Prostate gland (tissue), 2 donors: ENCODE results near the gene SLC25A13. TPM values are rescaled to one million over a fixed set of nuclear protein-coding genes. Genes with fewer than 3 reads are reported as not detected.
"Not testable (repeated sequence)": the region's sequence is repeated elsewhere in the genome, so short reads cannot be mapped to it uniquely, and the experiment has no call there.

Source experiments
- DNase-seq: peaks from one replicate; pipeline ENCODE4 v3.0.0-alpha.2; 2019; ENCODE audit warnings: low spot score
- H3K27ac ChIP-seq, 2 donors: fragments of 200-600 bp; sonication (generic); 2 replicates each; pipeline ENCODE4 v1.5.1; 2017 to 2019
- H3K27me3 ChIP-seq: fragments of 200-600 bp; sonication (generic); replicated peaks from 2 replicates; pipeline ENCODE4 v1.5.1; 2019; ENCODE audit not compliant: insufficient read depth
- H3K36me3 ChIP-seq, 2 donors: fragments of 200-600 bp; sonication (generic); 1 replicate in 1 of 2; 2 replicates in 1 of 2; pipeline versions ENCODE4 v1.5.1 to v1.8.1; 2017 to 2019
- H3K4me1 ChIP-seq: fragments of 200-600 bp; sonication (generic); replicated peaks from 2 replicates; pipeline ENCODE4 v1.5.1; 2019
- H3K4me3 ChIP-seq, 2 donors: fragments of 200-600 bp; sonication (generic); 2 replicates each; pipeline ENCODE4 v1.5.1; 2017 to 2019
- H3K9me3 ChIP-seq: fragments of 200-600 bp; sonication (generic); 2 replicates; pipeline ENCODE4 v1.5.1; 2017
- POLR2A ChIP-seq: fragments of 450-650 bp; IDR thresholded peaks from one replicate; pipeline ENCODE4 v1.6.1; 2016; ENCODE audit warnings: antibody characterized with exemption, mild to moderate bottlenecking
- POLR2AphosphoS5 ChIP-seq: sonication (generic); formaldehyde crosslinking; IDR thresholded peaks from one replicate; pipeline ENCODE4 v1.6.1; 2017; ENCODE audit warnings: antibody characterized with exemption
- WGBS: methylation state at CpG from one replicate; pipeline ENCODE4 v1.1.5; 2018; 5-methylcytosine and 5-hydroxymethylcytosine counted together
- intact Hi-C: fragments of 100-400 bp; cut with DNase I; formaldehyde crosslinking; loops from one replicate; pipeline ENCODE4 v1.14.2; 2022
- total RNA-seq, 2 donors: library from RNA; depleted of rRNA; stranded (reverse); fragments of >200 nt; gene quantifications; one replicate each; pipeline ENCODE4 v1.1.0, GENCODE V29; 2016
- TF ChIP-seq, protein P1 (sequence below), 4 experiments: fragments of 200-600 bp in 2 of 4; fragments of 450-650 bp in 2 of 4; sonication (generic) in 2 of 4; IDR thresholded peaks; 1 replicate in 3 of 4; 2 replicates in 1 of 4; pipeline ENCODE4 v1.5.1; 2016 to 2019; ENCODE audit warnings: antibody characterized with exemption in 4 of 4, mild to moderate bottlenecking in 2 of 4, moderate library complexity in 2 of 4

SLC25A13 gene, protein sequence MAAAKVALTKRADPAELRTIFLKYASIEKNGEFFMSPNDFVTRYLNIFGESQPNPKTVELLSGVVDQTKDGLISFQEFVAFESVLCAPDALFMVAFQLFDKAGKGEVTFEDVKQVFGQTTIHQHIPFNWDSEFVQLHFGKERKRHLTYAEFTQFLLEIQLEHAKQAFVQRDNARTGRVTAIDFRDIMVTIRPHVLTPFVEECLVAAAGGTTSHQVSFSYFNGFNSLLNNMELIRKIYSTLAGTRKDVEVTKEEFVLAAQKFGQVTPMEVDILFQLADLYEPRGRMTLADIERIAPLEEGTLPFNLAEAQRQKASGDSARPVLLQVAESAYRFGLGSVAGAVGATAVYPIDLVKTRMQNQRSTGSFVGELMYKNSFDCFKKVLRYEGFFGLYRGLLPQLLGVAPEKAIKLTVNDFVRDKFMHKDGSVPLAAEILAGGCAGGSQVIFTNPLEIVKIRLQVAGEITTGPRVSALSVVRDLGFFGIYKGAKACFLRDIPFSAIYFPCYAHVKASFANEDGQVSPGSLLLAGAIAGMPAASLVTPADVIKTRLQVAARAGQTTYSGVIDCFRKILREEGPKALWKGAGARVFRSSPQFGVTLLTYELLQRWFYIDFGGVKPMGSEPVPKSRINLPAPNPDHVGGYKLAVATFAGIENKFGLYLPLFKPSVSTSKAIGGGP
- 10 to 100 TPM; 14.4 to 41.6 TPM for total RNA-seq

DNA sequence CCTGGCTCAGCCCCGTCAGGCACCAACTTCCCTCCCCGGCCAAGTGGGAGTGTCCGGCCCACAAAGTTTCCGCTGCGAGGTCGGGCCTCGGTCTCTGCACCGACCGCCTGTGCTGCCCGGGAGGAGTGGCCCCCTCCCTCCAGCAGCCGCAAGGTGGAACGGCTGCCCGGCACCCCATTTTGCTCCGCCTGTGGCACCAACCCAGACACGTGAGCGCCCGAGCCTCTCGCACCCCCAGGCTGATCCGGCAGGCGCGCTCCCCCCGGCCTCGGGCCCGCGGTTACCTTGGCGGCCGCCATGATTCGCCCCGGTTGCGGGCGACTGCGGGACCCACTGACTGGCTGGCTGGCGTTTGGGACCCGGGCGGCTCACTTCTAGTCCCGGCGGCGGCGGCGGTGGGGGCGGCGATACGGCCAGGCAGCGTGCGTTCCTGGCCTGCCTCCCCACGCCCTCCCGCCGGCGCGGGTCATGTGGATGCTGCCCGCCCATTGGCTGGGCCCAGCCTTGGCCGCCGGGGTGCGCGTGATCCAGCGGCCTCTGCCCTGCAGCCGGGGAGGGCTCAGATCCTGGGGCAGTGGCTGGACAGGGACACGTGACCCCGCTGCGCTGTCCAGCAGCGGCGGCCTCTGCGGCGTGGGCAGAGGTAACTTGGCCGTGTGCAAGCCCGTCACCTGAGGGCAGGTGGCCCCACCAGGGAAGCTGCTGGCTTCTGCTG lies at the start of gene SLC25A13:
Gene SLC25A13 (minus strand): TSS at position 441 of the 715 bp plus-strand sequence. CDS start 142 bp downstream, at position 299.
- DNase-seq, result peak; percentile 77
- TF ChIP-seq, protein P1, sequence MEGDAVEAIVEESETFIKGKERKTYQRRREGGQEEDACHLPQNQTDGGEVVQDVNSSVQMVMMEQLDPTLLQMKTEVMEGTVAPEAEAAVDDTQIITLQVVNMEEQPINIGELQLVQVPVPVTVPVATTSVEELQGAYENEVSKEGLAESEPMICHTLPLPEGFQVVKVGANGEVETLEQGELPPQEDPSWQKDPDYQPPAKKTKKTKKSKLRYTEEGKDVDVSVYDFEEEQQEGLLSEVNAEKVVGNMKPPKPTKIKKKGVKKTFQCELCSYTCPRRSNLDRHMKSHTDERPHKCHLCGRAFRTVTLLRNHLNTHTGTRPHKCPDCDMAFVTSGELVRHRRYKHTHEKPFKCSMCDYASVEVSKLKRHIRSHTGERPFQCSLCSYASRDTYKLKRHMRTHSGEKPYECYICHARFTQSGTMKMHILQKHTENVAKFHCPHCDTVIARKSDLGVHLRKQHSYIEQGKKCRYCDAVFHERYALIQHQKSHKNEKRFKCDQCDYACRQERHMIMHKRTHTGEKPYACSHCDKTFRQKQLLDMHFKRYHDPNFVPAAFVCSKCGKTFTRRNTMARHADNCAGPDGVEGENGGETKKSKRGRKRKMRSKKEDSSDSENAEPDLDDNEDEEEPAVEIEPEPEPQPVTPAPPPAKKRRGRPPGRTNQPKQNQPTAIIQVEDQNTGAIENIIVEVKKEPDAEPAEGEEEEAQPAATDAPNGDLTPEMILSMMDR (IDR thresholded peaks at IDR 0.05), result peak in 1 of 4 experiments; percentile 4
- TF ChIP-seq POLR2A (peak; percentile 65), POLR2AphosphoS5 (peak; percentile 70)
- Histone ChIP-seq H3K27ac (peak within 1 kb of the TSS; percentile 93 to 96), H3K4me3 (peak within 1 kb of the TSS; percentile 87 to 89), H3K27me3 (no peaks in the 10 kb centered on the region), H3K4me1 (peaks cover 2% of the 10 kb centered on the region), H3K36me3 (no peaks in the 10 kb centered on the region), H3K9me3 (no peaks in the 10 kb centered on the region)
- intact Hi-C loops, result loop anchor here (10.0 kb wide), 1 partner anchor 703 kb away; the partner anchor contains the start of gene DLX5
- under 1% methylated on average over 41 of the region's 66 CpGs for WGBS

DNA sequence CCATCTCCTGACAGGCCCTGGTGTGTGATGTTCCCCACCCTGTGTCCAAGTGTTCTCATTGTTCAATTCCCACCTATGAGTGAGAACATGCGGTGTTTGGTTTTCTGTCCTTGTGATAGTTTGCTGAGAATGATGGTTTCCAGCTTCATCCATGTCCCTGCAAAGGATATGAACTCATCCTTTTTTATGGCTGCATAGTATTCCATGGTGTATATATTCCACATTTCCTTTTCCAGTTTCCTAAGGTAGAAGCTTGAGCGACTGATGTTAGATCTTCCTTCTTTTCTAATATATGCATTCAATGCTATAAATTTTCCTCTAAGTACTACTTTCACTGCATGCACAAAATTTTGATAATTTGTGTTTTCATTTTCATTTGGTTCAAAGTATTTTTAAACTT lies 44.0 kb upstream of the SLC25A13 start:
- H3K27me3 ChIP-seq, H3K36me3 ChIP-seq, H3K9me3 ChIP-seq, H3K4me1 ChIP-seq, H3K4me3 ChIP-seq, DNase-seq, H3K27ac ChIP-seq, intact Hi-C loops: not testable (repeated sequence)
- 97% methylated on average over 2 of the region's 2 CpGs for WGBS

DNA sequence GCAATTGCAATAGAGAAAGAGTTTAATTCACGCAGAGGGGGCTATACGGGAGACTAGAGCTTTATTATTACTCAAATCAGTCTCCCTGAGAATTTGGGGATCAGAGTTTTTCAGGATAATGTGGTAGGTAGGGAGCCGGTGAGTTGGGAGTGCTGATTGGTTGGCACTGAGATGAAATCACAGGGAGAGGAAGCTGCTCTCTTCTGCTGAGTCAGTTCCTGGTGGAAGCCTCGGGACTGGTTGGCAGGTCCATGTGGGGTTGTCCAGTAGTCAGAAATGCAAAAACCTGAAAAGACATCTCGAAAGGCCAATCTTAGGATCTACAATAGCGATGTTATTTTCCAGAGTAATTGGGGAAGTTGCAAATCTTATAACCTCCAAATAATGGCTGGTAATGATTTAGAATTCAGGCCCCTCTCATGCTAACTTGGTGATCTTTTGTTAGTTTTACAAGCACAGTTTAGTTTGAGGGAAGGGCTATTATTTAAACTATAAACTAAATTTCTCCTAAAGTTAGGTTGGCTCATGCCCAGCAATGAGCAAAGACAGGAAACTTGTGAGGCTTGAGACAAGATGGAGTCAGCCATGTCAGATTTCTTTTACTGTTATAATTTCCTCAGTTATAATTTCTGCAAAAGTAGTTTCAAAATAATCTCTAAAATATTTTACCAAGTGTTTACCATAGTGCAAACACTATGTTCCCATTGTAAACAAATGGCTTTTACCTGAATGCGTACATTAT lies 39.4 kb upstream of the SLC25A13 start:
- no peaks in the 10 kb centered on the region for H3K9me3 ChIP-seq

DNA sequence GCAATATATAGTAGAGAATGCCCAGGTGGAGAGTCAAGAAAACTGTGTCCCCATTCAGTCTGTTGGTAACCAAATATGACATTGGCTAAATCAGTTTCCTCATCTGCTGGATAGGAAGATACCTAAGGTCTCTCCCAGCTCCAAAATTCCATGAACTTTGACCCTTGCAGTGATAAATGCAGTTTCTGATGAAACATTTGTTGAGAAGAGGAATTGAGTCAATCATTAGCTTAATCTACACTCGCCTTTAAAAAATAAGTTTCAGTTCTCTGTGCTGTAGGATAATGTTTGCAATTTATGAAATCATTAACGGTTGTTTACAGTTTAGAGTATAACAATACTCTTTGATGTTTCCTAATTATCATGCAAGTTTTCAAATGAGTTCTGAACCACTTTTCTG lies 38.0 kb upstream of the SLC25A13 start:
- no peak overlapping the region for H3K27ac ChIP-seq
- no peaks in the 10 kb centered on the region for H3K9me3 ChIP-seq
- DNase-seq, result no peak
- H3K36me3 ChIP-seq, result no peaks in the 10 kb centered on the region
- no peaks in the 10 kb centered on the region for H3K27me3 ChIP-seq
- TF ChIP-seq POLR2AphosphoS5 (no peak), POLR2A (no peak)
- TF ChIP-seq, protein P1 (IDR thresholded peaks at IDR 0.05), result no peak
- H3K4me3 ChIP-seq, result no peak overlapping the region
- intact Hi-C loops, result no loop called here
- no peaks in the 10 kb centered on the region for H3K4me1 ChIP-seq
- WGBS, result 86% methylated on average over 2 of the region's 2 CpGs

More for the DNA sequence above, 39.4 kb upstream of the SLC25A13 start:
- Histone ChIP-seq H3K4me1 (no peaks in the 10 kb centered on the region), H3K27me3 (no peaks in the 10 kb centered on the region), H3K36me3 (no peaks in the 10 kb centered on the region), H3K4me3 (no peak overlapping the region), H3K27ac (no peak overlapping the region)
- no peak for DNase-seq
- 86% methylated on average over 7 of the region's 7 CpGs for WGBS
- no peak for TF ChIP-seq POLR2A
- no peak for TF ChIP-seq POLR2AphosphoS5
- TF ChIP-seq, protein P1 (IDR thresholded peaks at IDR 0.05), result no peak
- intact Hi-C loops, result no loop called here

DNA sequence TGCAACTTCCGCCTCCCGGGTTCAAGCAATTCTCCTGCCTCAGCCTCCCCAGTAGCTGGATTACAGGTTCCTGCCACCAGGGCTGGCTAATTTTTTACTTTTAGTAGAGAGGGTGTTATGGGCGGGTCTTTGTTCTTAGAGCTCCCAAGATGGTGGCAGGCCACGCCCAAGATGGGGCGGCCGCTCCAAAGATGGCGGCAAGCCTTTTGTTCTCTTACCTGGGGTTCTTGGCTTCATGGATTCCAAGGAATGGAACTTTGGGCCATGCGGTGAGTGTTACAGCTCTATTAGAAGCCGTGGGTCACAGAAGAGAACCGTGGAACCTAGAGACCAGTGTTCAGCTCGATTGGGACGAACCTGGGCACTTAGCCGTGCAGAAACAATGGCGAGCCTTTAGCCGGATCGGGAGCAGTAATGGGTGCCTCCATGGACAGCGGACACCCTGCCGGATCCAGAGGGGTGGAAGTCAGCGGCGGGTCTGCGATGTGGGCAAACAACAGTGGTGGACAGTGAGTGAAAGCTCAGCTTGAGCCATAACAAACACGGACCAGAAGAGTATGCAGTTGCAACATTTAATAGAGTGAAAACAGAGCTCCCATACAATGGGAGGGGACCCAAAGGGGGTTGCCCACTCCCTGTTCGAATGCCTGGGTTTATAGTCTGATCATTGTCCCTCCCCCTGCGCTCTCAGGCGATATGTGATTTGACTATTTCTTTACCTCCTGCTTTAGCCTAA lies 36.5 kb upstream of the SLC25A13 start:
- 96% methylated on average over 25 of the region's 25 CpGs for WGBS
- H3K27ac ChIP-seq, intact Hi-C loops, H3K36me3 ChIP-seq, H3K4me1 ChIP-seq, H3K4me3 ChIP-seq, DNase-seq, H3K27me3 ChIP-seq, H3K9me3 ChIP-seq: not testable (repeated sequence)
